Stomach (tissue), 4 donors: ENCODE data around the gene MYO16.

Source experiments
- POLR2AphosphoS5 ChIP-seq, 3 donors: sonication (generic); formaldehyde crosslinking; IDR thresholded peaks; one replicate each; pipeline ENCODE4 v1.6.1; 2016; ENCODE audit warnings: antibody characterized with exemption in 3 of 3
- TF ChIP-seq, protein P1 (sequence below), 7 experiments: fragments of 450-650 bp in 4 of 7; fragments of 200-600 bp in 3 of 7; sonication (generic) in 3 of 7; IDR thresholded peaks; one replicate each; pipeline ENCODE4 v1.5.1; 2016 to 2019; ENCODE audit warnings: antibody characterized with exemption in 7 of 7, control low read depth in 2 of 7, mild to moderate bottlenecking in 1 of 7

DNA sequence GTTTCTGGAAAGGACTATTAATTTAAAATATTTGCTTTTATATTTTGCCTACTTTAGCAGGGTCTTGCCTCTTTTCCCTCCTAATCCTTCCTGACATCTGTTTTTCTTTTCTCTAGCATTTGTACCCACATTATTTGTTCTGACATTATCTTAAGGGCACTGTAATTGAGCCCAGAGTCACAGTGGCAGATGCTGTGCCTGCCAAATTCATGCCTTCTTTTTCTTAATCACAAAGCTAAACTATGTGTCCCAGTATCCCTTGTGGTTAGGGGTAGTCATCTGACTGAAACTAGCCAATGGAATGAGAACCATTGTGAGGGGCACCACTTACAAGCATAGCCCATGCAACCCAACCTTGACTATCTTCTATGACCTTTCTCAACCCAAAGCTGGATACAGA lies 562.9 kb downstream of the MYO16 start:
- TF ChIP-seq, protein P1, sequence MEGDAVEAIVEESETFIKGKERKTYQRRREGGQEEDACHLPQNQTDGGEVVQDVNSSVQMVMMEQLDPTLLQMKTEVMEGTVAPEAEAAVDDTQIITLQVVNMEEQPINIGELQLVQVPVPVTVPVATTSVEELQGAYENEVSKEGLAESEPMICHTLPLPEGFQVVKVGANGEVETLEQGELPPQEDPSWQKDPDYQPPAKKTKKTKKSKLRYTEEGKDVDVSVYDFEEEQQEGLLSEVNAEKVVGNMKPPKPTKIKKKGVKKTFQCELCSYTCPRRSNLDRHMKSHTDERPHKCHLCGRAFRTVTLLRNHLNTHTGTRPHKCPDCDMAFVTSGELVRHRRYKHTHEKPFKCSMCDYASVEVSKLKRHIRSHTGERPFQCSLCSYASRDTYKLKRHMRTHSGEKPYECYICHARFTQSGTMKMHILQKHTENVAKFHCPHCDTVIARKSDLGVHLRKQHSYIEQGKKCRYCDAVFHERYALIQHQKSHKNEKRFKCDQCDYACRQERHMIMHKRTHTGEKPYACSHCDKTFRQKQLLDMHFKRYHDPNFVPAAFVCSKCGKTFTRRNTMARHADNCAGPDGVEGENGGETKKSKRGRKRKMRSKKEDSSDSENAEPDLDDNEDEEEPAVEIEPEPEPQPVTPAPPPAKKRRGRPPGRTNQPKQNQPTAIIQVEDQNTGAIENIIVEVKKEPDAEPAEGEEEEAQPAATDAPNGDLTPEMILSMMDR (IDR thresholded peaks at IDR 0.05) = no peak
- TF ChIP-seq POLR2AphosphoS5 (IDR thresholded peaks at IDR 0.05) = no peak
